SU-DHL-6 (cell line): ENCODE results near the gene RNF150.

Source experiments
- CTCF ChIP-seq: fragments of 200-600 bp; sonication (generic); IDR thresholded peaks from one replicate; pipeline ENCODE4 v1.5.1; 2017; ENCODE audit warnings: antibody characterized with exemption, mild to moderate bottlenecking, low read length, moderate library complexity; ENCODE audit not compliant: insufficient read depth, poor library complexity, severe bottlenecking
- EZH2phosphoT487 ChIP-seq: fragments of 200-600 bp; sonication (generic), shearing (Covaris generic); conservative IDR thresholded peaks from 2 replicates; pipeline ENCODE4 v1.6.1; 2018; ENCODE audit warnings: mild to moderate bottlenecking, antibody characterized with exemption, low read length, moderate library complexity, mixed read lengths

DNA sequence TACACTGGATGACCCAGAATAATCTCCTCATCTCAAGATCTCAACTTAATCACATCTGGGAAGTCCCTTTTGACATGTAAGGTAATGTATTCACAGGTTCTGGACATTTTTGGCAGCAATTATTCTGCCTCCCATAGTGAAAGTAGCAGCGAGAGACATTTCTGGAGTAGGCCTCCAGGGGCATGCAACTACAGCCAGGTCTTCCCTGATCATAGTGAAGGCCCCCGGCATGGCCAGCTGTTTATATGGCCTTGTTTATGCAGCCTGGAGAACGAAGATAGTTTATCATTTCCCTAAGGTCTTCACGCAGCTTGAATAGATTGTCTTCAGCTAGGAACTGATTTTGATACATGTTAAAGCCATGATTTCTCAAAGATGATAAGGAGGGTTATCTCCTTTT, 139.9 kb downstream of the RNF150 start:
- TF ChIP-seq CTCF: no peak
- no peak for TF ChIP-seq EZH2phosphoT487
